Endothelial cell of umbilical vein (primary cell): ENCODE measurements around the gene IGFL1. TPM values are rescaled to one million over a fixed set of nuclear protein-coding genes. Genes with fewer than 3 reads are reported as not detected.
"Not testable (repeated sequence)": the region's sequence is repeated elsewhere in the genome, so short reads cannot be mapped to it uniquely, and the experiment has no call there.

ENCODE experiments used
- BruUV-seq: library from RNA; stranded (reverse); fragments of 400-500 nt; replicated peaks from 2 replicates; lab custom pipeline; 2021; lab: Mats Ljungman, UMichigan
- CTCF ChIA-PET: fragments of 300-600, 350-600 bp; sonication (Branson Sonifier 250); formaldehyde crosslinking; loops from one replicate; lab custom pipeline; 2021; ENCODE audit warnings: antibody characterized with exemption, inconsistent platforms; lab: Charles Lee
- POLR2A ChIA-PET: fragments of 300-600, 350-600 bp; sonication (Branson Sonifier 250); formaldehyde crosslinking; loops from one replicate; lab custom pipeline; 2021; ENCODE audit warnings: antibody characterized with exemption, inconsistent platforms; lab: Charles Lee
- DNase-seq: peaks from one replicate; pipeline ENCODE4 v3.0.0-alpha.2; 2011; ENCODE audit warnings: low read depth, low spot score
- FAIRE-seq: peaks from 2 replicates; lab custom pipeline; 2011; peaks lifted over from hg19 to GRCh38; lab: Jason Lieb, UNC
- H2AFZ ChIP-seq: 2 replicates; pipeline ENCODE4 v1.6.0; 2012; ENCODE audit warnings: low read depth, low read length, control low read depth, inconsistent platforms
- H3K27ac ChIP-seq: 2 replicates; pipeline ENCODE4 v1.5.1; 2011; ENCODE audit warnings: low read depth, mild to moderate bottlenecking, control low read depth, low read length, moderate library complexity; ENCODE audit not compliant: insufficient read depth
- H3K27me3 ChIP-seq, 2 experiments: 2 replicates each; pipeline versions ENCODE4 v1.6.0 to v1.6.1; 2011; ENCODE audit warnings: low read length in 2 of 2, mixed read lengths in 1 of 2; ENCODE audit not compliant: control insufficient read depth in 2 of 2, insufficient read depth in 2 of 2
- H3K36me3 ChIP-seq, 2 experiments: 2 replicates in 1 of 2; 3 replicates in 1 of 2; pipeline ENCODE4 v1.5.1; 2011; ENCODE audit warnings: low read length in 2 of 2, mild to moderate bottlenecking in 1 of 2, moderate library complexity in 1 of 2; ENCODE audit not compliant: control insufficient read depth in 2 of 2, insufficient read depth in 2 of 2; ENCODE audit errors: extremely low read depth in 1 of 2
- H3K4me1 ChIP-seq: 3 replicates; pipeline ENCODE4 v1.5.1; 2011; ENCODE audit warnings: mild to moderate bottlenecking, low read length; ENCODE audit not compliant: control insufficient read depth, insufficient read depth; ENCODE audit errors: extremely low read depth
- H3K4me2 ChIP-seq: 2 replicates; pipeline ENCODE4 v1.6.1; 2011; ENCODE audit warnings: low read length, control low read depth, mixed read lengths; ENCODE audit not compliant: insufficient read depth
- H3K4me3 ChIP-seq, 3 experiments: fragments of 200-600 bp in 1 of 3; sonication (generic), shearing (Covaris generic) in 1 of 3; replicated peaks in 1 of 3; 2 replicates each; pipeline ENCODE4 v1.5.1; 2011 to 2016; ENCODE audit warnings: control low read depth in 3 of 3, low read length in 3 of 3, mild to moderate bottlenecking in 2 of 3, inconsistent platforms in 1 of 3, low read depth in 1 of 3, moderate library complexity in 1 of 3; ENCODE audit not compliant: insufficient read depth in 1 of 3
- H3K79me2 ChIP-seq: 2 replicates; pipeline ENCODE4 v1.6.0; 2012; ENCODE audit warnings: low read length, inconsistent platforms; ENCODE audit not compliant: control insufficient read depth, insufficient read depth
- H3K9ac ChIP-seq: replicated peaks from 2 replicates; pipeline ENCODE3; 2011; ENCODE audit warnings: low read length, control low read depth; ENCODE audit not compliant: insufficient read depth; ENCODE audit errors: extremely low read depth
- H3K9me1 ChIP-seq: replicated peaks from 3 replicates; pipeline ENCODE4 v1.6.0; 2011; ENCODE audit warnings: mild to moderate bottlenecking, low read length; ENCODE audit not compliant: control insufficient read depth, insufficient read depth; ENCODE audit errors: extremely low read depth
- H3K9me3 ChIP-seq: replicated peaks from 2 replicates; pipeline ENCODE4 v1.5.1; 2012; ENCODE audit warnings: low read length, inconsistent platforms; ENCODE audit not compliant: control insufficient read depth, insufficient read depth
- H4K20me1 ChIP-seq: replicated peaks from 2 replicates; pipeline ENCODE3; 2011; ENCODE audit warnings: mild to moderate bottlenecking, low read length; ENCODE audit not compliant: control insufficient read depth, insufficient read depth; ENCODE audit errors: extremely low read depth
- EZH2 ChIP-seq: IDR thresholded peaks from 2 replicates; pipeline ENCODE4 v1.6.1; 2012; ENCODE audit warnings: borderline replicate concordance, low read depth, mild to moderate bottlenecking, moderate library complexity, low read length, inconsistent platforms; ENCODE audit not compliant: severe bottlenecking
- FOS ChIP-seq: IDR thresholded peaks from 2 replicates; pipeline ENCODE4 v1.6.1; 2011; ENCODE audit warnings: mild to moderate bottlenecking, low read length, moderate library complexity, borderline replicate concordance; ENCODE audit not compliant: insufficient read depth
- GATA2 ChIP-seq: IDR thresholded peaks from 2 replicates; pipeline ENCODE4 v1.7.0; 2011; ENCODE audit warnings: low read depth, mild to moderate bottlenecking, moderate library complexity, mixed read lengths, low read length; ENCODE audit not compliant: insufficient read length, insufficient read depth
- JUN ChIP-seq: IDR thresholded peaks from 2 replicates; pipeline ENCODE4 v1.6.1; 2011; ENCODE audit warnings: borderline replicate concordance, low read depth; ENCODE audit not compliant: insufficient read length, insufficient read depth
- MYC ChIP-seq: IDR thresholded peaks from one replicate; pipeline ENCODE4 v1.6.1; 2011; ENCODE audit warnings: mild to moderate bottlenecking, low read depth, low read length
- POLR2A ChIP-seq: IDR thresholded peaks from 2 replicates; pipeline ENCODE4 v1.6.1; 2012; ENCODE audit warnings: low read depth, mild to moderate bottlenecking, control low read depth, low read length
- POLR2AphosphoS5 ChIP-seq: IDR thresholded peaks from 2 replicates; pipeline ENCODE4 v1.6.1; 2012; ENCODE audit warnings: low read depth, mild to moderate bottlenecking, control low read depth, low read length, moderate library complexity; ENCODE audit not compliant: insufficient read depth
- dilution Hi-C: fragments of 300-500 bp; cut with MboI; formaldehyde crosslinking; loops from one replicate; pipeline ENCODE4 v1.15.0; 2019; ENCODE audit warnings: low sequenced_read_pairs; ENCODE audit not compliant: extremely low pct_ligation_motif_present
- intact Hi-C: fragments of 100-400 bp; cut with micrococcal nuclease; formaldehyde crosslinking; loops from one replicate; pipeline ENCODE4 v1.10.0; 2022
- polyA plus RNA-seq, 4 experiments: library from polyadenylated mRNA; depleted of rRNA in 3 of 4; stranded (reverse) in 3 of 4; unstranded in 1 of 4; fragments of >200 nt; gene quantifications; 2 replicates each; pipeline versions ENCODE4 v1.2.1 to v1.2.3, GENCODE V29; 2011 to 2012; ENCODE audit warnings: missing spikeins in 1 of 4
- total RNA-seq: library from RNA; stranded (reverse); gene quantifications from 2 replicates; pipeline ENCODE4 v1.2.3, GENCODE V29; 2021
- TF ChIP-seq, protein P1 (sequence below), 2 donors: IDR thresholded peaks; 1 replicate in 1 of 2; 2 replicates in 1 of 2; pipeline ENCODE4 v1.5.1; 2011; ENCODE audit warnings: low read length in 2 of 2, mild to moderate bottlenecking in 2 of 2, moderate library complexity in 2 of 2, control low read depth in 1 of 2, inconsistent platforms in 1 of 2, low read depth in 1 of 2; ENCODE audit not compliant: insufficient read depth in 1 of 2; ENCODE audit errors: extremely low read depth in 1 of 2
- TF ChIP-seq, protein P2 (sequence below): IDR thresholded peaks from 2 replicates; pipeline ENCODE4 v1.6.1; 2011; ENCODE audit not compliant: insufficient read depth, insufficient read length

The IGFL1 gene
- total and polyA plus RNA-seq, 2 donors (not counting 3 experiments of a cell fraction or from before 2014, with no cell fraction given): not detected

DNA sequence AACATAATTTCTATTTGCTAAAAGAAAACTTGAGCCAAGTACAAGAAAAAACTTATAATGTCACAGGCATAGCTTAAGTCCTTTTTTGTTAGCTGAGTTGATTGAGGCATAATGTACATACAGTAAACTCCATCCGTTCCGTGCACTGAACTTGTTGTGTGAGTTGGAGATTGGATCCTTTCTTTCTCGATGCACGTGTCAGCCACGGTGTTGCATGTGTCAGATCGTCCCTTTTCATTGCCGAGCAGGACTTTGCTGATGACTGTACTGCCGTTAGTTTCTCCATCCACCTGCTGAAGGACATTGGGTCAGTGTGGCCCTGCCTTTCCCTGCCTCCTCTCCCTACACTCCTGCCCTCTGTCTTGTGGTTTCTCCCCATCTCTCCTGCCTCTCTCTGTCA lies 47.1 kb upstream of the IGFL1 start:
- DNase-seq (no peak), FAIRE-seq (no peak)
- Histone ChIP-seq H4K20me1 (no peaks in the 10 kb centered on the region), H3K27ac (no peak overlapping the region), H3K4me2 (no peak overlapping the region), H3K36me3 (no peaks in the 10 kb centered on the region), H3K27me3 (peaks cover 4 to 6% of the 10 kb centered on the region in 2 experiments), H2AFZ (no peak overlapping the region), H3K9me1 (no peaks in the 10 kb centered on the region), H3K9me3 (no peaks in the 10 kb centered on the region), H3K9ac (no peak overlapping the region), H3K4me1 (no peaks in the 10 kb centered on the region), H3K79me2 (no peaks in the 10 kb centered on the region), H3K4me3 (no peak overlapping the region)
- ChIA-PET POLR2A (no interaction called here), CTCF (no interaction called here)
- dilution Hi-C loops (no loop called here), intact Hi-C loops (no loop called here)
- no TSS peak for BruUV-seq
- TF ChIP-seq MYC (no peak), GATA2 (no peak), EZH2 (no peak), JUN (no peak), FOS (no peak), POLR2A (no peak), POLR2AphosphoS5 (no peak)
- TF ChIP-seq, protein P1, sequence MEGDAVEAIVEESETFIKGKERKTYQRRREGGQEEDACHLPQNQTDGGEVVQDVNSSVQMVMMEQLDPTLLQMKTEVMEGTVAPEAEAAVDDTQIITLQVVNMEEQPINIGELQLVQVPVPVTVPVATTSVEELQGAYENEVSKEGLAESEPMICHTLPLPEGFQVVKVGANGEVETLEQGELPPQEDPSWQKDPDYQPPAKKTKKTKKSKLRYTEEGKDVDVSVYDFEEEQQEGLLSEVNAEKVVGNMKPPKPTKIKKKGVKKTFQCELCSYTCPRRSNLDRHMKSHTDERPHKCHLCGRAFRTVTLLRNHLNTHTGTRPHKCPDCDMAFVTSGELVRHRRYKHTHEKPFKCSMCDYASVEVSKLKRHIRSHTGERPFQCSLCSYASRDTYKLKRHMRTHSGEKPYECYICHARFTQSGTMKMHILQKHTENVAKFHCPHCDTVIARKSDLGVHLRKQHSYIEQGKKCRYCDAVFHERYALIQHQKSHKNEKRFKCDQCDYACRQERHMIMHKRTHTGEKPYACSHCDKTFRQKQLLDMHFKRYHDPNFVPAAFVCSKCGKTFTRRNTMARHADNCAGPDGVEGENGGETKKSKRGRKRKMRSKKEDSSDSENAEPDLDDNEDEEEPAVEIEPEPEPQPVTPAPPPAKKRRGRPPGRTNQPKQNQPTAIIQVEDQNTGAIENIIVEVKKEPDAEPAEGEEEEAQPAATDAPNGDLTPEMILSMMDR (IDR thresholded peaks at IDR 0.05; ENCODE audit: extremely low read depth in 1 of 2, insufficient read depth in 1 of 2, low read depth in 1 of 2, low read length in 2 of 2): no peak
- TF ChIP-seq, protein P2, sequence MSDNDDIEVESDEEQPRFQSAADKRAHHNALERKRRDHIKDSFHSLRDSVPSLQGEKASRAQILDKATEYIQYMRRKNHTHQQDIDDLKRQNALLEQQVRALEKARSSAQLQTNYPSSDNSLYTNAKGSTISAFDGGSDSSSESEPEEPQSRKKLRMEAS: no peak

DNA sequence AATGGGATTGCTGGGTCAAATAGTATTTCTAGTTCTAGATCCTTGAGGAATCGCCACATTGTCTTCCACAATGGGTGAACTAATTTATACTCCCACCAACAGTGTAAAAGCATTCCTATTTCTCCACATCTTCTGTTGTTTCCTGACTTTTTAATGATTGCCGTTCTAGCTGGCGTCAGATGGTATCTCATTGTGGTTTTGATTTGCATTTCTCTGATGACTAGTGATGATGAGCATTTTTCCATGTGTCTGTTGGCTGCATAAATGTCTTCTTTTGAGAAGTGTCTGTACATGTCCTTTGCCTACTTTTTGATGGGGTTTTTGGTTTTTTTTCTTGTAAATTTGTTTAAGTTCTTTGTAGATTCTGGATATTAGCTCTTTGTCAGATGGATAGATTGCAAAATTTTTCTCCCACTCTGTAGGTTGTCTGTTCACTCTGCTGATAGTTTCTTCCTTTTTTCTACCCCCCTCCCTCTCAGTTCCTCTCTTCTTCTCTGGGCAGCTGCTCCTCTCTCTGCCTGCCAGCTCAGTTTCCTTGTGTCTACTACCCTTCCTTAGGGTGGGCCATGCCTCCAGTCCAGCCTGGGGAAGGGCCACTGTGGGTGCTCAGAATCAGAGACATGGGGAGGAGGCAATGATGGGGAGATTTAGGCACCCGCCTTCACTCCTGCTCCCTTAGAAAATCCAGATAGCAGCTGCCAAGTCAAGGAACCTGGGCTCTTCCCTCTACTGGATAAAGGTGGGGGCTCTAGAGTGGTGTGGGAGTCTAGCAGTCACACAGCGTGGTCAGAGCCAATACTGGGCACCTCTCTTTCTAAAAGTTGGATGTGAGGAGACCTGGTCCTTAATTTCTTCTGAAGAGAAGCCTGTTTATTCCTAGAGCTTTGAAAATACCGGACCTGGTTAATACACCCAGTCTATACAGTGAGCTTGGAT lies 44.5 kb upstream of the IGFL1 start:
- H4K20me1 ChIP-seq, dilution Hi-C loops, DNase-seq, BruUV-seq, H3K4me2 ChIP-seq, H3K4me3 ChIP-seq, FAIRE-seq, H2AFZ ChIP-seq, H3K27ac ChIP-seq, H3K79me2 ChIP-seq, H3K4me1 ChIP-seq, H3K9me3 ChIP-seq, H3K27me3 ChIP-seq, H3K36me3 ChIP-seq, intact Hi-C loops, H3K9ac ChIP-seq, H3K9me1 ChIP-seq: not testable (repeated sequence)
- CTCF ChIA-PET: interaction anchor here (0.7 to 1.6 kb wide), 5 partner anchors 34 to 156 kb away, joined by 3 to 7 read pairs (median 3); no protein-coding TSS in a partner anchor
- POLR2A ChIA-PET: interaction anchor here (0.6 kb wide), 1 partner anchor 494 kb away, joined by 4 read pairs; no protein-coding TSS in a partner anchor
